ENCODE measurements around the gene PHB1.
"Not testable (repeated sequence)": the region's sequence is repeated elsewhere in the genome, so short reads cannot be mapped to it uniquely, and the experiment has no call there.

The PHB1 gene

GRCh38 chr17:49403514-49404289, 11.0 kb downstream of the PHB1 start:
- no peak for DNase-seq

DNA sequence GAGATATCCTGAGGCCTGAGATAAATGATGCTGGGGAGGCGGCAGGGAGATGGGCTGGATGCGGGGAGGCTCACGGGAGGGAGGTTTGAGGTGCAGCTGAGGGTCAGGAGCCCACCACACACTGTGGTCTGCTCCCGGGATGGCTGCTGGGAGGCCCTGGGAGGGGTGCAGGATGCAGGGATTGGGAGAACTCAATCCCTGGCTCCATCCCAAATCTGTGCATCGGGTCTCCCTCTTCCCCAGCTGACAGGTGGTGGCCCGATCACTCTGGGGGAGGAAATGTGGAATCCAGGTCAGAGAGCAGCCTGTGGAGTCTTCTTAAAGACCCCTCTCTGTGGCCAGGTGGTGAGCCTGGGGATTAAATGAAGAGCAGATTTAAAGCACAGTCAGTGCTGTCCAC, 12.0 kb downstream of the PHB1 start:
- peak; percentile 60 for DNase-seq

DNA sequence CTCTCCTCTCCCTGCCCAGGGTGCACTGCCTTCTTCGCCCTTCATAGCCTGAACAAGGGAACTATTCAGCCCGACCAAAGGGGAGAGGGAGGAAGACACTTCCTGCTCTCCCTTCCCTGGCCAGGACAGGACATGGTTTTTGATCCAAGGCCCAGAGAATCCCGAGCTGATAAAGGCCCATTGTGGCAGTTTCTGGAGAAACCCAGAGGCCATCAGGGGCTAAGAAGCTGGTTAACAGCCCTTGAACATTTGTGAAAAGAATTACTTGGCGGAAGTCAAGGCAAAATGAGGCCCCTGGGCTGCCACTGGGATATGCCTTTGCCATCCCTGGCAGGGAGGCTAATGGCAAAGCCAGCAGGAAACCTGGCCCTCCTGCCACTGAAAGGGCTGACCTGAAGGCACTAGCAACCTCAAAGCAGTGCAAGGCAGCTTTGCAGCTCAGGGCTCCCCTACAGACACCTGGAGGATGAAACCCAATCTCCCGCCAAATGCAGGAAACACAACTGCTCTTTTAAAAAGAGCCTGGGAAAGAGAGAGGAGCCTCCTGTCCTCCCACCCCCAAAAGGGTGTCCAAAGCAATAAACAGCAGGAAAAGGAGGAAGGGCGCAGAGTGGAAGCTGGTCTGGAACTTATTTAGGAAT, 12.6 kb downstream of the PHB1 start:
- peak; percentile 29 for DNase-seq

- no peak for DNase-seq
These were observed 14.7 kb downstream of the PHB1 start for GRCh38 chr17:49399995-49400394.

DNA sequence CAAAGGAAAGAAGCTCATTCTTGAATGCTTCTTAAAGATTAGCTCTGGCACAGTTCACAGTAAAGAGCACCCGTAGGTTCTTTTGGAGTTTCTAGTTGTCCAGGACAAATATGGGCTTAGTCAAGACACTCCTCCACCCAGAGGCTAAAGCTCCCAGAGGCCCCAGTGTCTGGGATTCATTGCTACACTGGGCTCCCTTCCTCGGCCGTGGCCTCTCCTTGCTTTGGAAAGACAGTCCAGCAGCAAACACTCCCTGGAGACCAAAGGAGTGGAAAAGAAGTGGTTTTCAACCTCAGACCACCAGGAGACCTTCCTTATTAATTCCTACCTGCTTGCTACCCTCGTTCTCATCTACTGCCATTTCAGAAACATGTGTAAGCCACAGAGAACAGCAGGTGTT, 17.1 kb downstream of the PHB1 start:
- DNase-seq = no peak

DNA sequence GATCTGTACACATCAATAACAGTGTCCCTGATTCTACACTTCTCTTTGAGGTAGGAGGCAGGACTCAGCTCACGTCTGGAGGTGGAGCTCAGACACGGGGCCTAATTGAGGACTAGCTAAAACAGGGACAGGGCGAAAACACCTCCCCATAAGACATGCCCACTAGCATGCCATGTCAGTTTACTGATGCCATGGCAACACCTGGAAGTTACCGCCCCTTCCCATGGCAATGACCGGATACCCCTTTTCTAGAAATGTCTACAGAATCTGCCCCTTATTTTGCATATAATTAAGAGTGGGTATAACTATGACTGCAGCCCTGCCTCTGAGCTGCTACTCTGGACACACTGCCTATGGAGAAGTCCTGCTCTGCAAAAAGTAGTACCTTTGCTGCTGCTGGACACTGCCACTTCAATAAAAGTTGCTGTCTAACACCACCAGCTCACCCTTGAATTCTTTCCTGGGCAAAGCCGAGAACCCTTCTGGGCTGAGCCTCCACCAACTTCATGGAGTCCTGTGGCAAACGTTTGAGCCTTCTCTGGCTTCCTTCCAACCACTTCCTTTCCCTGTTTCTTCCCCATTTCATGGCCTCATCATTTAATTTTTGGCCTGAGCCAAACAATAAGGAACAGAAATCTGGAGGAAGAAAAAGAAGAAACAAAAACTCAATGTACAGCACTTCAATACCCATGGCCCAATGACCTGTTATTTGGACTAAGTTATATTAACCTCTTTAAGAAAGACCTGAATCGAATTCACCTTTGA, 21.0 kb downstream of the PHB1 start:
- DNase-seq = no peak

DNA sequence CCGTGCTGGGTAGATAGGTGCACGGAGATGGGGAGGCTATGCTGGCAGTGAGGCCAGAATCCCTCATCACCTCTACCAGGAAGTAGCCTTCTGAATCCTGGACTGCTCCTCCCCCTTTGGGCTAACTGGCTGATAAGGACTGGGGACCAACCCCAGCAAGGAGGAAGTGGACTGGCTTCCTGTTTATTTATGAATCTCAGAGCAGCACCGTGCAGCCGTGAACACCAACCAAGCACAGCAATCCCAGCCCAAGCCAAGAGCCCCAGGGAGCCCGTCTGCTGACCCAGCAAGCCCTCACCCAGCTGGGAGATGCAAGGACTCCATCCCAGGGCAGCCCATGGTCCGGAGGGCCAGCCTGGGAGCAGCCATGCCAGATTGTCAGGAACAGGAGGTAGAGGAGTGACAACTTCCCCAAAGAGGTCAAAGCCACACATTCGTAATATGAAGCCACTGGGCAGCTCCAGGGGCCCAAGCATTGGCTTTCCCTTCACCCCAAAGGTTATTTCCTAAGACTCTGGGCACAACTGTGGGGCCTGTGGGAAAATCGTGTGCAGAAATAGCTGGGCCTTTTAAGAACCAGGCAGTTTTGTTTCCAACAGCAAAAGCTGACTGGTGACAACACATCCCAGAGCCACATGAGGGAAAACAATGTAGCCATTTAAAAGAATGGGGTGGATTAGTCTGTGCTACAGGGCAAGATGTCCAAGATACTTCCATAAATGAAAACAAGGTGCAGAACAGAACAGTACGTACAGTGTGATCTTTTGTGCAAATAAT, 23.9 kb downstream of the PHB1 start:
- DNase-seq = peak; percentile 30

DNA sequence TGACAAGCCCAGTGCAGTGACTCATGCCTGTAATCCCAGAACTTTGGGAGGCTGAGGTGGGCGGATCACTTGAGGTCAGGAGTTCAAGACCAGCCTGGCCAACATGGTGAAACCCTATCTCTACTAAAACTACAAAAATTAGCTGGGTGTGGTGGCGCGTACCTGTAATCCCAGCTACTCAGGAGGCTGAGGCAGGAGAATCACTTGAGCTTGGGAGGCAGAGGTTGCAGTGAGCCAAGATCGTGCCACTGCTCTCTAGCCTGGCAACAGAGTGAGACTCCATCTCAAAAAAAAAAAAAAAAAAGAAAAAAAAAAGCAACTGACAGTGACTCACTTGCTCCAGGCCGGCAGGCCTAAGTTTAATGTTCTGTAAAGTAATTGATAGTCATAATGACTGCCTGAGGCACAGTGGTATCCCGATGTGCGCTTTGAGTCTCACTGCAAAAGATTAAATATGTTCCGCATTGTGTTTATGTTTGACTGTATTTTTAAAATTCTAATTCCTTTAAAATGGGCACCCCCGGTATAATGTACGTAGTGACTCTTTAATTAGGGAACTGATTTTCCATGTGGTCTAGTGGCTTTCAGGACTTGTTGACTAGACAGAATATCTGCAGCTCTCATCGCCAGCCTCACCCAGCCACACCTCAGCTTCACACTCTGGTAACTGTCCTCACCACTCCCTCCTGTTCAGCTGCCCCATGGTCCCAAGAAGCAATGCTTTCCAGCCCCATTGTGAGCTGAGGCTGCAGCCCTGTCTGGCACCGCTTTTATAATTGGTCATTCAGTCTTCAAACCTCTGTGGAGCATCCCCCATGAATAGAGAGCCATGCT, 25.0 kb downstream of the PHB1 start:
- not testable (repeated sequence) for DNase-seq

GRCh38 chr17:49388692-49389513, 25.8 kb downstream of the PHB1 start:
- DNase-seq = no peak

DNA sequence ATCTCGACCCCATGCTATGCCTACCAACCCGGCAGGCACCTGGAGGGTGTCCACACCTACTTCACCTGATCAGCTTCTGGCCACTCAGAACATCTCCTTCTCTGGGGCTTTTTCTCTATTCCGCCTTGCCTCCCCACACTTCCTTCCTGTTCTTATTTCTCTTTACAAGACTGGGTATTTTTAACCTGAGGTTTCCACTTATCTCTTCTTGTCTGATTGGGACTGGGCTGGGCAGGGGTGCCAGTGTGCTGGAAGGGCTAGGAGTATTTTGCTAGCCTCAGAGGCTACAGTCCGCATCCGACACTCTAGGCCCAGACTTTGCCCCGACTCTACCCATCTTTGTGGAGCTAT, 26.4 kb downstream of the PHB1 start:
- DNase-seq = no peak

- DNase-seq = no peak
These were observed 27.0 kb downstream of the PHB1 start for GRCh38 chr17:49387498-49388289.

GRCh38 chr17:49386373-49386772, 28.3 kb downstream of the PHB1 start:
- DNase-seq = no peak

DNA sequence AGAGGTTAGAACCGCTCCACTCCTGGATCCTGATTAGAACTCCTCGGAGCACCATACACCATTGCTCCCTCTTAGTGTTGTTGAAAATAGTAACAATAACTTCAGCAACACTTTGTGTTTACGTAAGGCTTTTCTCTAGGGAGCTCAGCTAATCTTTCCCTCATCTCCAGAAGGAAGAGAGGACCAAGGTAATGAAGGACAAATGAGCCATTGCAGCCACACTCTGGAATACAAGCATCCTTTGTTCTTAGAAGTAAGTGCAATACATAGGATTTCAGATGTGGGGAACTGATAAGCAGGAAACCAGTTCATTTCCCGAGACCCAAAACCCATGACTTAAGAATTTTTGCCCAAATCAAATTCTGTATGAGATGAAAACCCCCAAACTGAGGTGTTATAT, 29.7 kb downstream of the PHB1 start:
- no peak for DNase-seq

GRCh38 chr17:49383060-49383459, 31.6 kb downstream of the PHB1 start:
- DNase-seq = no peak

GRCh38 chr17:49382556-49382955, 32.1 kb downstream of the PHB1 start:
- no peak for DNase-seq

GRCh38 chr17:49381793-49382192, 32.9 kb downstream of the PHB1 start:
- no peak for DNase-seq

GRCh38 chr17:49381033-49381432, 33.6 kb downstream of the PHB1 start:
- DNase-seq = no peak

- DNase-seq = no peak
These were observed 34.8 kb downstream of the PHB1 start for GRCh38 chr17:49379926-49380325.

GRCh38 chr17:49378311-49378710, 36.4 kb downstream of the PHB1 start:
- no peak for DNase-seq

- no peak for DNase-seq
These were observed 39.1 kb downstream of the PHB1 start for GRCh38 chr17:49375544-49375943.
